ENCODE results near the gene APOM. TPM values are rescaled to one million over a fixed set of nuclear protein-coding genes. Genes with fewer than 3 reads are reported as not detected.

APOM gene
- 1 to 10 TPM; 3.2 to 5.1 TPM for total RNA-seq

DNA sequence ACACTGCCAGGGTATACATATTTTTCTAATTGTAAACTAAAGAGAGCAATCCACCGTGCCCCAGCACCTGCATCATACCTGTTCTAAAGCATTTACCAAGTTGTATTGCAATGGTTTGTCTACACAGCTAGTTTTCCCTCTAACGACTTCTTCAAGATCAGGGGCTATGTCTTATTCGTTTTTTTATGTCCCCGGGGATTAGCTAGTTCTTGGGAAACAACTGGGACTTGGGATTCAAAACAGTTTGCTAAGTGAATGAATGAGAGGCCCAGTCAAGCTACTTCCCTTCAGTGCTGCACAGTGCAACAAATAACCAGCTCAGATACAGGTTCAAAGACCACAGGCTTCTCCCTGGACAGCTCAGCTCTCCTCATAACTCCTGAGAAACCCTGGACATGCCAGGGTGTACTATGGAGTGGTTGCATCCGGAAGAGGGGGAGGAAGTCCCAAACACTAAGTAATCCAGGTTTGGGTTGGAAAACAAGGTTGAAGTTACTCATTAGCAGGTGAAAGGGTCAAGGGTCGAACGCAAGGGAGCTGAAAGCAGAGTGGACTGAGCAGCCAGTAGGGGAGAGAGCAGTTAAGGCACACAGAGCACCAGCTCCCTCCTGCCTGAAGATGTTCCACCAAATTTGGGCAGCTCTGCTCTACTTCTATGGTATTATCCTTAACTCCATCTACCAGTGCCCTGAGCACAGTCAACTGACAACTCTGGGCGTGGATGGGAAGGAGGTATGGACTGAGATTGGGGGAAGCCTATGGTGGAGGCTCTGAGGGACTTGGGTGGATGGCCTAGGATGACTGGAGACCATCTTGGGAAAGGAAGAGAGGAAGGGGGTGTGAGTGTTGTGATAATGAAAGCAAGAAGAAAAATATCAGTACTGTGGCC, at the start of gene APOM:
Gene APOM, plus strand, starts transcription at position 546 of the 889 bp plus-strand sequence. Its CDS starts 73 bp downstream, at position 619.
- H3K27ac Mint-ChIP-seq, result peak within 1 kb of the TSS; percentile 54
- ChIA-PET CTCF (interaction anchor here (1.1 kb wide), 1 partner anchor 174 kb away, joined by 5 read pairs; no protein-coding TSS in a partner anchor), POLR2A (interaction anchor here (1.7 to 6.8 kb wide), 2 partner anchors 9 to 48 kb away, joined by 5 to 109 read pairs; partner anchors contain the start of genes ABHD16A, CSNK2B and GPANK1)
- no peak within 1 kb of the TSS for H3K4me3 Mint-ChIP-seq
- H3K36me3 Mint-ChIP-seq (ENCODE audit: low read depth), result peaks cover 63% of the 10 kb centered on the region
- no peaks in the 10 kb centered on the region for H3K9me3 Mint-ChIP-seq (ENCODE audit: insufficient read depth)
- H3K27me3 Mint-ChIP-seq (ENCODE audit: low read depth), result no peaks in the 10 kb centered on the region
- DNase-seq, result no peak
- H3K4me1 Mint-ChIP-seq (ENCODE audit: low read depth), result peaks cover 70% of the 10 kb centered on the region
- ATAC-seq, result no peak

DNA sequence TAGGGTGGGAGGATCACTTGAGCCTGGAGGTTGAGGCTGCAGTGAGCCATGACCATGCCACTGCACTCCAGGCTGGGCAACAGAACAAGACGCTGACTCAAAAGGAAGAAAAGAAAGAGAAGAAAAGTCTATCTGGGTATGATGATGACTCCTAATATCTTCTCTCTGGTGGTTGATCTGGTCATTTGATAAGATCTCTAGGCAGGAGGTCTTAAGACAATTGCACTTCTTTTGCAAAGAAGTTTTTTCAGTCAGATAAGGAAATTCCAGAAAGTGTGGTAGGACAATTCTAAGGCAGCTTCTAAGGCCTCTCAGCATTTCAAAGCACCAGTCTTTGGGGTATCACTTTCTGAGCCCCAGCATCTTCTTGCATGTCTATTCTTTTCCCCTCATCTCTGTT, 48.4 kb upstream of the APOM start:
- Mint-ChIP-seq H3K9me3 (ENCODE audit: insufficient read depth) (no peaks in the 10 kb centered on the region), H3K27ac (peak overlapping the region; percentile 64), H3K36me3 (ENCODE audit: low read depth) (no peaks in the 10 kb centered on the region), H3K4me1 (ENCODE audit: low read depth) (peaks cover 5% of the 10 kb centered on the region), H3K27me3 (ENCODE audit: low read depth) (peaks cover 6% of the 10 kb centered on the region), H3K4me3 (no peak overlapping the region)
- ATAC-seq (no peak), DNase-seq (no peak)
- ChIA-PET POLR2A (no interaction called here), CTCF (interaction anchor here (1.2 to 1.5 kb wide), 2 partner anchors 9 to 56 kb away, joined by 4 read pairs; no protein-coding TSS in a partner anchor)

DNA sequence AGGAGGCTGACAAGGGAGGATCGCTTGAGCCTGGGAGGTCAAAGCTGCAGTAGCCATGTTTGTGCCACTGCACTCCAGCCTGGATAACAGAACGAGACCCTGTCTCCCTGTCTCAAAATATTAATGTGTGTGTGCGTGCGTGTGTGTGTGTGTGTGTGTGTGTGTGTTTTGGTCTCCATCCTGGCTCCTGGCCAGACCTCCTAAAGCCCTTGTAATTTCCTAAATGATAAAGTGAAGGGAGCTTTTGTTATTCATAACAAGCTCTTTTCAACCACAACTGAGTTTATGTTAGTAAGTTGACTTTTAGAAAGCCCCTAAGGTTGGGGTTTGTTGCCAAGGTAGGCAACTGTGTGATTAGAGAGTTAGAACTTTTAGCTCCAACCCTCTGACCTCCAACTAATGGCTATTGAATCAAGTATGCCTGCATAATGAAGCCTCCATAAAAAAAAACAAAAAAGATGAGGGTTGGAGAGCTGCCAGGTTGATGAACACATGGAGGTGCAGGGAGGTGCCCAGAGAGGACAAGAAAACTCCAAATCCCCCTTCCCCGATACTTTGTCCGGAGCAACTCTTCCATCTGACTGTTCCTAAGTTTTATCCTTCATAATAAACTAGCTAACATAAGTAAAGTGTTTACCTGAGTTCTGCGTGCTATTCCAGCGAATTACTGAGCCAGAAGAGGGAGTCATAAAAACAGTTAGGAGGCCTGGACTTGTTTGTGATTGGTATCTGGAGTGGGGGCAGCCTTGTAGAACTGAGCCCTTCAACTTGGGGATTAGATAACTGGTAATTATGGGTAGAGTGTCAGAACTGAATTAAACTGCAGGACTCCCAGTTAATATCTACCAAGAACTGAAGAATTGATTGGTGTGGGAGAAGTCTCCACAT, 45.9 kb upstream of the APOM start:
- H3K27ac Mint-ChIP-seq, result no peak overlapping the region

DNA sequence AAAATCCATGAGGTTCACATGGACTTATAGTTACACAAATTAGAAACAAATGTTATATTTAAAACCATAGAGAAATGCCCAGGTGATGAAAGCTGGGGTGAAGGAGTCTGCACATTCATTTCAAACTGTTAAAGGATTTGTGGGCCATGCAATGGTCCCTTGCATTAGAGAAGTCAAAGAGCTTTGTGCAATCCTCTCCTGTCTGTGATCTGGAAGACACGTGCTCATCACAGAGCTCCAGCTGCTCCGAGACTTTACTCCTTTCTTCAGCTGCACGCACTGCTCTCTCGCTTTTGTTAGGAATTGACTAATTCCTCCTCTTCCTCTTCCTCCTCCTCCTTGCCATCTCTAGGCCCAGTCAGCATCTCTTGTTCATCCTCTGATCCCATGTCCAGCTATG, 44.7 kb upstream of the APOM start:
- POLR2A ChIA-PET, result interaction anchor here (0.6 to 0.7 kb wide), 3 partner anchors 54 to 320 kb away, joined by 3 to 4 read pairs (median 3); partner anchors contain the start of gene GPANK1
- H3K27ac Mint-ChIP-seq, result no peak overlapping the region
- DNase-seq, result no peak
- peaks cover 2% of the 10 kb centered on the region for H3K36me3 Mint-ChIP-seq (ENCODE audit: low read depth)
- H3K9me3 Mint-ChIP-seq (ENCODE audit: insufficient read depth), result no peaks in the 10 kb centered on the region
- H3K27me3 Mint-ChIP-seq (ENCODE audit: low read depth), result no peaks in the 10 kb centered on the region
- peaks cover 27% of the 10 kb centered on the region for H3K4me1 Mint-ChIP-seq (ENCODE audit: low read depth)
- no peak for ATAC-seq
- H3K4me3 Mint-ChIP-seq, result no peak overlapping the region
- CTCF ChIA-PET, result interaction anchor here (0.6 to 12.5 kb wide), 3 partner anchors 15 to 60 kb away, joined by 3 to 130 read pairs (median 17); partner anchors contain the start of gene NCR3

More for the DNA sequence above, 45.9 kb upstream of the APOM start:
- ChIA-PET POLR2A (interaction anchor here (0.6 to 0.7 kb wide), 2 partner anchors 12 to 69 kb away, joined by 3 read pairs; no protein-coding TSS in a partner anchor), CTCF (interaction anchor here (0.7 to 12.5 kb wide), 8 partner anchors 13 to 64 kb away, joined by 3 to 130 read pairs (median 4); partner anchors contain the start of genes ATP6V1G2, LST1, LTB and NCR3)
- no peak for DNase-seq
- Mint-ChIP-seq H3K4me3 (no peak overlapping the region), H3K9me3 (ENCODE audit: insufficient read depth) (no peaks in the 10 kb centered on the region), H3K27me3 (ENCODE audit: low read depth) (no peaks in the 10 kb centered on the region), H3K4me1 (ENCODE audit: low read depth) (peaks cover 15% of the 10 kb centered on the region), H3K36me3 (ENCODE audit: low read depth) (no peaks in the 10 kb centered on the region)
- ATAC-seq, result no peak

DNA sequence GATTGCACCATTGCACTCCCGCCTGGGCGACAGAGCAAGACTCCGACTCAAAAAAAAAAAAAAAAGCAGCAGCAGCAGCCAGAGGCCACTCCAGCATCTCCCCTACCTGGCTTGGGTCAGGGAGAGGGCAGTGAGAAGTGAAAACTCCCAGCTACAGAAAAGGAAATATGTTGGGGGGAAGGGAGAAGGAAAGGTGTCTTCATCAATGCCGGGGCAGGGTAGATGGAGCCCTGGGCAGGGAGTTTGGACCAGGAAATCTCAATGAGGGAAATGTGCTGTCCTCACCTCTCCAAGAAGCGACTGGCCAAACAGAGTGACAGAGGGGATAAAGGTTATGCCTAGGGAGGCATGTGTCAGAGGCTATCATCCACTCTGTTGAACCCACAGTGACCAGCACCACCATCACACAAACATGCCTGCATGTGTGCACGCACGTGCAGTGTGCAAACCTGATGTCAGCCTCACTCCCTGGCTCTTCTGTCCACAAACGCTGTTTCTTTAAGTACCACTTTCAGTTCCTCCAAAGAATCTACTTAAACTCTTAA, 41.5 kb upstream of the APOM start:
- peak overlapping the region; percentile 34 for H3K27ac Mint-ChIP-seq
- ChIA-PET CTCF (interaction anchor here (1.0 to 12.5 kb wide), 3 partner anchors 18 to 63 kb away, joined by 3 to 130 read pairs (median 5); partner anchors contain the start of gene NCR3), POLR2A (interaction anchor here (0.6 to 0.7 kb wide), 2 partner anchors 40 to 73 kb away, joined by 3 to 5 read pairs; no protein-coding TSS in a partner anchor)
- ATAC-seq, result no peak
- H3K9me3 Mint-ChIP-seq (ENCODE audit: insufficient read depth), result no peaks in the 10 kb centered on the region
- peaks cover 42% of the 10 kb centered on the region for H3K4me1 Mint-ChIP-seq (ENCODE audit: low read depth)
- no peaks in the 10 kb centered on the region for H3K27me3 Mint-ChIP-seq (ENCODE audit: low read depth)
- no peak for DNase-seq
- peak overlapping the region; percentile 29 for H3K4me3 Mint-ChIP-seq
- peaks cover 21% of the 10 kb centered on the region for H3K36me3 Mint-ChIP-seq (ENCODE audit: low read depth)

DNA sequence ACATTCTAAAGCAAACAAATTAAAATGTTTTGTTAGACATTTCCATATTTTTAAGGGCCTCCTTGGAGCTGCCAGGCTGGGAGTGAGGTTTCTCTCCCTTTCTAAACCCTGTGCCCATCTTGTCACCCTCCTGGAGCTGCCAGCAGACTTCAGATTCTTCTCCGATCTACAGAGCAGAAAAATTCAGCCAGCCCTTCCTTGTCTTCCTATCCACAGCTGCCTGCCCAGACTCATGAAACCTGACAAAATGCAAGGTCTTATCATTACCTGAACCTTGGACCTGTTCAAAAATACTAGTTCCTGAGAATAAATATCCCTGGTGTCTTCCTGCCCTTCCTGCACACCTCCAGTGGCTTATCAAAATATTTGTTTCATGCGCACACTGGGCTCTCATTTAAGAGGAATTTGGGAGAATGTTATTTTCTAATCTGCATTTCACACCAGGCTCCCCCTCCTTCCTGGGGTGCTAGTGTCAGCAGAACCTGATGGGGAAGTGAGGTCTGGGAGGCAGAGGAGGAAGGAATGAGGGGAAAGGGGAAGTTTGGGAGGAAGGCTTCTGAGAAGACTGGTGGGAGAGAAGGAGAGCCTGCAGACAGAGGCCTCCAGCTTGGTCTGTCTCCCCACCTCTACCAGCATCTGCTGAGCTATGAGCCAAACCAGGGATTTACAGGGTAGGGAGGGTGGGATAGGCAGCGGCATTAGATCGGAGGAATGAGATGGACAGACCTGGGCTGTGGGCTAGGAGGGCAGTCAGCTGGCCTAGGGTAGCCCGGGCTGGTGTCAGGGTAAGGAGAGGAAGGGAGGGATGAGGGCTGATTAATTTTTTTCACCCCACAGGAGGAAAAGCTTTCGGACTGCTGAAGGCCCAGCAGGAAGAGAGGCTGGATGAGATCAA, 40.8 kb upstream of the APOM start, which contains the start of gene AIF1:
Gene AIF1, plus strand, starts transcription at position 551 of the 895 bp plus-strand sequence. Its CDS starts 96 bp downstream, at position 647.
- no peaks in the 10 kb centered on the region for H3K27me3 Mint-ChIP-seq (ENCODE audit: low read depth)
- ChIA-PET CTCF (interaction anchor here (1.0 to 12.5 kb wide), 7 partner anchors 19 to 122 kb away, joined by 4 to 130 read pairs (median 10); partner anchors contain the start of genes DDX39B and NCR3), POLR2A (interaction anchor here (0.6 to 2.8 kb wide), 7 partner anchors 16 to 74 kb away, joined by 3 to 17 read pairs (median 3); partner anchors contain the start of genes ATP6V1G2, CSNK2B, DDX39B and GPANK1)
- peaks cover 45% of the 10 kb centered on the region for H3K4me1 Mint-ChIP-seq (ENCODE audit: low read depth)
- H3K36me3 Mint-ChIP-seq (ENCODE audit: low read depth), result peaks cover 25% of the 10 kb centered on the region
- H3K4me3 Mint-ChIP-seq, result peak within 1 kb of the TSS; percentile 94
- peak within 1 kb of the TSS; percentile 96 for H3K27ac Mint-ChIP-seq
- no peak for DNase-seq
- no peaks in the 10 kb centered on the region for H3K9me3 Mint-ChIP-seq (ENCODE audit: insufficient read depth)
- no peak for ATAC-seq

DNA sequence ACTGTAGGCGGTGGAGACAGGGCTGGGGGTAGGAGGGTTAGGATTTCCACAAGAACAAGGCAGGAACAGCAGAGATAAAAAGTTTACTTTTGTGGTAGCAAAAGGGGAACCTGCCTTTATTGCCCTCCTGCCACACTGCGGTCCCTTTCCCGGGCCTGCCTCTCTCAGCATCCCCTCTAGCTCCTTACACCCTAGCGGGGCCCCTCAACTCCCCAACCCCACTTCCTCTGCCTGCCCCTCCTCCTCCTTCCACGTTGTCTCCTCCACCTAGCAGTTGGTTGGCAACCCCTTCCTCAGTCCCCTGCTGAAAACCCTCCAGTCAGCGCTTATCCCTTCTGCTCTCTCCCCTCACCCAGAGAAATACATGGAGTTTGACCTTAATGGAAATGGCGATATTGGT, 39.9 kb upstream of the APOM start:
- Mint-ChIP-seq H3K27ac (peak overlapping the region; percentile 96), H3K4me3 (peak overlapping the region; percentile 94), H3K36me3 (ENCODE audit: low read depth) (peaks cover 25% of the 10 kb centered on the region), H3K27me3 (ENCODE audit: low read depth) (no peaks in the 10 kb centered on the region), H3K4me1 (ENCODE audit: low read depth) (peaks cover 45% of the 10 kb centered on the region), H3K9me3 (ENCODE audit: insufficient read depth) (no peaks in the 10 kb centered on the region)
- DNase-seq (peak; percentile 59), ATAC-seq (no peak)
- CTCF ChIA-PET, result interaction anchor here (1.0 to 12.5 kb wide), 8 partner anchors 20 to 123 kb away, joined by 4 to 130 read pairs (median 8); partner anchors contain the start of genes ATP6V1G2, DDX39B and NCR3
- POLR2A ChIA-PET, result interaction anchor here (0.6 to 2.8 kb wide), 6 partner anchors 17 to 74 kb away, joined by 3 to 17 read pairs (median 3); partner anchors contain the start of genes ATP6V1G2, CSNK2B, DDX39B and GPANK1

DNA sequence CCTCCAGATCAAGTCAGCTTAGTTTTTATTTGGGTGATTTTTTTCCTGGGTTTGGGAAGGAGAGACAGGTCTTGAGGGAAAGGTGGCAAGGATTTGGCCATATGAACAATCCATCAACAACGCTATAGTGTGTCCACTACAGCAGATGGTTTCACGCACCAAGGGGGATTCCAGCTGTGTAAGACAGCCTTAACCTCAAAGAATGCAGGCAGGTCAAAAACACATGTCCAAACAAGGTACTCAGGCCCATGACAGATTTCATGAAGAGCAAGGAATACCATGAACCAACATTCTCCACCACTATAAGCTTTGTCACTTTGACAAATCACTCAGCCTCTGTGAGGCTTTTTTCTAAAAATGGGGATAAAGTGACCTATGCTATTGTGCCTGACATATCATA, 38.7 kb upstream of the APOM start:
- H3K36me3 Mint-ChIP-seq (ENCODE audit: low read depth), result peaks cover 35% of the 10 kb centered on the region
- CTCF ChIA-PET, result interaction anchor here (0.7 to 12.5 kb wide), 9 partner anchors 21 to 158 kb away, joined by 3 to 130 read pairs (median 4); partner anchors contain the start of genes ATP6V1G2, DDX39B and NCR3
- H3K4me3 Mint-ChIP-seq, result peak overlapping the region; percentile 94
- peaks cover 50% of the 10 kb centered on the region for H3K4me1 Mint-ChIP-seq (ENCODE audit: low read depth)
- DNase-seq (no peak), ATAC-seq (no peak)
- POLR2A ChIA-PET, result interaction anchor here (0.6 to 2.8 kb wide), 4 partner anchors 34 to 120 kb away, joined by 3 to 17 read pairs (median 8); partner anchors contain the start of genes CSNK2B, DDX39B and GPANK1
- H3K27ac Mint-ChIP-seq, result peak overlapping the region; percentile 96
- H3K9me3 Mint-ChIP-seq (ENCODE audit: insufficient read depth), result no peaks in the 10 kb centered on the region
- no peaks in the 10 kb centered on the region for H3K27me3 Mint-ChIP-seq (ENCODE audit: low read depth)

DNA sequence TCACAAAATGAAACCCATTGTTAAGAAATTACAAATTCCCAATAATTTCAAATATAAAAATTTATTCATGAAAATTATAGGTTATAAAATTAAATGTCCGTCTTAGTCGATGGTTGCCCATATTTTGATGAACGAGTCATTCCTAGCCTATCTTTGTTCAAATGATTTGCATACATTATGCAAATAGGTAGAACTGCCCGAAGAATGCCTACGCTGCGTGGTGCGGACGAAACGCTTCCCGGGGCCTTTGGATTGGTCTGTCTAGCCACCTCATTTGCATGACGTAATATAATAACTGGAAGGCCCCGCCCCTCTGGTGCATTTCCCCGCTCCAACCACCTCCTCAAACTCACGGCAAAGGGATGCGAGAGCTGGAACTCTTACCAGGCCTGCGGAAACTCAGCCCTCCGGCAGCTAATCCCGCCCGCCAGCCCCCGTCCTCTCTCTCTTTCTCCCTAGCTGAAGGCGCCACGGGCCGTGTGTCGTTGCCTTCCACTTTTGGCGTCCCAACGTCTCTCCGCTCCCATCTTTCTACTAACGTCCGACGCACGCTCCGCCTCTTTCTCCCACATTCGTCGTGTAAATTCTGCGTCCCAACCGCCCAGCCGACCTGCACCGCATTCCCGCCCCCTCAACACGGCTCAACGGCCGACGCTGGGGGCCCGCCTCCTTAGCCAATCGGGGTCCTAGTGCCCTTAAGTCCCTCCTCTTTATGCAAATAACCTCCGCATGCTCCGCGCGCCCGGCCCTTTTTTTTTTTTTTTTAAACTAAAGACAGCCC, 35.7 kb upstream of the APOM start:
- no peaks in the 10 kb centered on the region for H3K27me3 Mint-ChIP-seq (ENCODE audit: low read depth)

More for the DNA sequence above, 35.7 kb upstream of the APOM start:
- peak overlapping the region; percentile 93 for H3K4me3 Mint-ChIP-seq
- POLR2A ChIA-PET, result interaction anchor here (0.6 to 3.6 kb wide), 10 partner anchors 18 to 213 kb away, joined by 3 to 29 read pairs (median 4); partner anchors contain the start of genes BAG6, CSNK2B, GPANK1 and LTB
- peaks cover 53% of the 10 kb centered on the region for H3K4me1 Mint-ChIP-seq (ENCODE audit: low read depth)
- peak overlapping the region; percentile 95 for H3K27ac Mint-ChIP-seq
- no peaks in the 10 kb centered on the region for H3K9me3 Mint-ChIP-seq (ENCODE audit: insufficient read depth)
- ATAC-seq (peak; percentile 89), DNase-seq (peak; percentile 99)
- CTCF ChIA-PET, result interaction anchor here (0.6 to 12.5 kb wide), 2 partner anchors 24 to 119 kb away, joined by 3 to 130 read pairs; partner anchors contain the start of gene NCR3
- H3K36me3 Mint-ChIP-seq (ENCODE audit: low read depth), result peaks cover 59% of the 10 kb centered on the region

Measured in activated CD8-positive, alpha-beta T cell treated with anti-CD3 and anti-CD28 coated beads, Interleukin-2, amount 10 ng/mL, durations not matched to agents 7 days and 5 days (primary cell).